NCI-H82 treated with DMSO at 0.1 percent for 48 hours (cell line): Measurements from ENCODE around the gene MIPEP.

Experiments
- DNase-seq: peaks from one replicate; lab custom pipeline; 2025; ENCODE audit not compliant: unreplicated experiment; lab: John Stamatoyannopoulos, UW

The MIPEP gene

DNA sequence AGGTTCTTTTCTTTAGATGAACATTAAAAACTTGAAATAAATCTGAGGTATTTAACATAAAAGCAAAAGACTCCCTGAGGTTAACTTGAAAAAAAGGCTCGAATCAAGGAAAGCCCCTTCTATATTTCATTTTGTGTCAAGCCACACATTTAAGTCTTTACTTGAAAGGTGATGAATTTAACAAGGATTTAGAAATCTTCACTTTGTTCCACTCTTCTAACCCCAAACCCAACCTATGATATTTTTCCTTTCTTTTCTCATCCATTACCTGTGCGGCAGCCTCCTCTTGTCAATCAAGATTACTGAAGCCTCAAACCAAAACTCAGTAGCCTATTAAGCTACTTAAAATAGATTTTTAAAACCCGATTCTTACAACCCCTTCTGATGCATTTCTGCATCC is 33.8 kb downstream of the MIPEP start:
- DNase-seq: peak; percentile 45

DNA sequence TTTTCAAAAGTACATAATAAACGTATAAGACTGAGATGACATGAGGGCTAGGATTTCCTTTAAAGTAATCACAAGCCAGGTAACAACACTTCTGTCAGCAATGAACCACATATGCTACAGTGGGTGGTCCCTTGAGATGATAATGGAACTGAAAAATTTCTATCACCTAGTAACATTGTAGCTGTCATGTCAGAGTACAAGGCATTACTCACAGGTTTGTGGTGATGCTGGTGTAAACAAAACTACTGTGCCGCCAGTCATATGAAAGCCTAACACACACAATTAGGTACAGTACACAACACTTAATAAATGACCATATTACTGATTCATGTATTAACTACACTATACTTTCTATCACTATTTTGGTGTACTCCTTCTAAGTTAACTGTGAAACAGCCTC is 36.8 kb downstream of the MIPEP start:
- no peak for DNase-seq

DNA sequence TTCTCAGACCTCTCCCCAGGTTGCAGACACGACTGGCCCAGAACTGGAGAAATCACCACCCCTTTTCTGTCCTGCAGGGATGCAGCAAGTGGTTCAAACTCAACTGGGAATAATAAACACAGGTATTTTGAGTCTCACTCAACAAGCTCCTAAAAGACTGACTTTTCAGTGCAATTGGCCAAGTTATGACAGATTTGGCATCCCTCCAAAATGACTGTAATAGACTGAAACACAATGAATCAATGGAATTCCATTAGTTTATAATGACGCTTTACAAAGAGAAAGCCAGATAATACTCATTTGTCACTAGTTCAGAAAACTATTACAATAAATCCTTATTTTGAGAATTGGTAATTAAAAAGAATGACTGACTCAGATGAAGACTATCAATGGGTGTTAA is 38.1 kb downstream of the MIPEP start:
- DNase-seq: no peak

DNA sequence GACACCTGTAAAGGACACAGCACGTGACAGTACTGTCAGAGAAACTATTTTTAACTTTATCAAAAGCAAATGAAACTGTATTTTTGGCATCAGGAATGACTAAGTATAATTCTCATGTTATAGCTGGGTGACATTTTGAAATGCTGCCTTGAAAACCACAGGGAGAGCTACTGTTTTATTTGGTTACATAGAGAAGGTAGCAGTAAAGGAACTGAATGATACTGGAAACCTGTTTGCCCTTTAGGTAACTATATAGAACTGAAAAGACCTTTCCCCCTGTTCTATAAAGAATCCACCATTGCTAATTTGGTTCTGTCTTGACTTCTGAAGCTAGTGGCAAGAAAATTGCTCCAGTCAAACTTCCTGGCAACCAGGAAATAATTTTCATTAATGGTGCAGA is 39.1 kb downstream of the MIPEP start:
- no peak for DNase-seq

DNA sequence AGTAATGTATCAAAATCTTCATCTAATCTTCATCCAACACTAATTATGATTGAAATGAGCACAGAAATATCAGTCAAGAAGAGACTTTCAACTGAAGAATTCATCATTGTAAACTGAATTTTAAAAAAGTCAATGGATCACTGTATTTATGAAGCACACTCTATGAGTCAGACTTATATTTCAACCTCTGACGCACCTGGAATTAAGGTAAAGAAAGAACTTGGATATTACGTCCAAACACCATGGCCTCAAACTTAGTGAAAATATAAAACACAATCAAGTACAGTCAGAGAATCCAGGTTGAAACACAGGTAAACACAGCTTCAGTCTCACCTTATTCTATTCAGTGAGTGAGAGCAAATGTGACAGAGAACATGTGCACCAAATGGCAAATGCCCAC is 39.5 kb downstream of the MIPEP start:
- DNase-seq: no peak

DNA sequence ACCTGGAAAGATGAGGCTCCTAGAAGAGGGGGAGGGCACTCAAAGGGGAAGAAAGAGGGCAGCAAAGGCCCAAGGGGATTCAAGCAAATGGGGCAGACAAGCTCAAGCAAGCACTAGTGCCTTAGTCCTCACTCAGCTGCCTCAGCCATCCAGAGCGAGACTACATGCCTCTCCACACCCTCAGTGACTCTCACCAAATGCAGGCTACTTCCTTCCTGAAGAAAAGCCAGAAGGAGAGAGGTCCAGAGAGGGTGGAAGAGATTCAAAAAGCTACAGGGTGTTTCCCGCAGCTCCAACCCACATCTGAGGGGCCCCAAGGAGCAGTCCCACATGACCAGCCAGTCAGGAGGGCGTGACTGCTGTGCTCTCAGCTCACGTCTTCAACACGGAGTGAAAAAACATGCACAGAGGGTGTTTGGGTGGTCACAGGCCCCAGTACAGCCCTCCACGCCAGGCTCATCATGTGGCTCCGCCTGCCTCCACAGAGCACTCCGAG is 40.5 kb downstream of the MIPEP start:
- no peak for DNase-seq

DNA sequence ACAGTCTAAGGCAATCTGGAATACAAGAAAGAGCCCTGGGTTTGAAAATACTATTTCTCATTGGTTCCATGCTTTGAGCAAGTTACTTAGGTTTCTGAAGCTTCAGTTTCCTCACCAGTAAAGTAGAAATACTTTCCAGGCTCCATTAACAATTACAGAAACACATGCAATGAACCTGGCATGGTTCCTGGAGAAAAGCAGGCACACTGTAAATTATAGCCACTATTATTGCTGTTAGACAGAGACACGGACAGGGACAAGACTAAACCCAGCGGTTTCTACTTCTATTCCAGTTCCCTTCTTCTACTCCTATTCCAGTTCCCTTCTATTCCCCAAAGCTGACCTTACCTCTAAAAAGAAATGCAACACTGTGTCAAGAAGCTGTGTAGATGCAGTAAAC is 41.2 kb downstream of the MIPEP start:
- no peak for DNase-seq

DNA sequence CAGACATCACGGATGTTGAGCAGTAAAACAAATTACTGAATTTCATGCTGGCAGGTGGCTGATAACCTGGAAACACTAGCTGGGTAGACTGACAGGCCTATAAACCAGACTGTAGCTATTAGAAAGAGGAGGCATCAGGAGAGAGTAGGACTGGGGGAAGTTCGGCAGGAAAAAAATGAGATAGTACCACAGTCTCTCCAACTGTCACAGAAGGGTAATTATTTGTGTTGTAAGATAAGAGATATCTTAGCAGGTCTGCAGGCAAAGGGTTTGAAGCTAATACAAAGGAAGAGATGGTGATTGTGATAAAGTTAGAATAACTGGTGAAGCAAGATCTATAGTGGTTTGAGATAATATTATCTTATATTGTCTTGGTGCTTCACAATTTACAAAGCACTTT is 41.7 kb downstream of the MIPEP start:
- no peak for DNase-seq

DNA sequence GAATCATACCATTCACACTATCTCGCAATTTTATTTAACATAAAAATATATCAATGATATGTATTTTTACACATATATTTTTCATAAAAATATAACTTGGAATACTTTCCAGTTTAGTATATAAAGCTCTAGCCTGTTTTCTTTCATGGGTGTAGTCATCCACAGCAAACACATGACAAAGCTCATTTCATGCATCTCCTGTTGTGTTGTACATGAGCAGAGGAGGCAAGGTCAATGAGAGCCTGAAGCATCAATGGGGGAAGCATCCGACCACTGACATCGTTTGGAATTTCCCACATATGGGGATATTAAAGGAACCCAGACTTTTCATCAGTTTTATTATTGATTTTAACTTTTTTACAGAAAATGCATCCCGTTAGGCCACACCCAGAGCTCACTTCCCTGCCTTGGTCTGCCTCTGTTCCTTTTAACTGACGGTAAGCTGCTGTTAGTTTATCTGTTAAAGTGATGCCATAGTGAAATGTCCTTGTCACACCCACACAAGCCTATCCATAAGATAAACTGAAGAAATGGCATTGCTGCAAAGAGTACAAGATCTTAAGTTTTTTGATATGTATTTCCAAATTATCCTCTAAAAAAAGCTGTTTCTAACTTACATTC is 44.0 kb downstream of the MIPEP start:
- DNase-seq: no peak

DNA sequence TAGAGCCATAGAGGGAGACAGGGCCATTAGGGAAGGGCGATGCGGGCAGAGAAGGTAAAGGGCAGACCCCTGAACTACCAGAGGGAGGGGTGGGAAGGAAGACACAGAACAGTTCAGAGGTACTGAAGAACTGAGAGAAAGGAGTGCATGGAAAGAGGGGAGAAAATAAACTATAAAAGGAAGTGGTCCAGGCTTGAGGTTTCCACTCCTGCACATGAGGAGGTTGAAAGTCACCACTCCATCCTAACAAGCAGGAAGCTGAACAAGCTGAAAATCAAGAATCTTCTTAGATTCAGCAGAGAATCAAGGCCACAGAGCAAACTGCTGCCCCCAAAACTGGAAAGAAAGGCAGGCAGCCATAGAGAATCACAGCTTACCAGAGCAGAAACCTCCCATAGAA is 45.1 kb downstream of the MIPEP start:
- no peak for DNase-seq

DNA sequence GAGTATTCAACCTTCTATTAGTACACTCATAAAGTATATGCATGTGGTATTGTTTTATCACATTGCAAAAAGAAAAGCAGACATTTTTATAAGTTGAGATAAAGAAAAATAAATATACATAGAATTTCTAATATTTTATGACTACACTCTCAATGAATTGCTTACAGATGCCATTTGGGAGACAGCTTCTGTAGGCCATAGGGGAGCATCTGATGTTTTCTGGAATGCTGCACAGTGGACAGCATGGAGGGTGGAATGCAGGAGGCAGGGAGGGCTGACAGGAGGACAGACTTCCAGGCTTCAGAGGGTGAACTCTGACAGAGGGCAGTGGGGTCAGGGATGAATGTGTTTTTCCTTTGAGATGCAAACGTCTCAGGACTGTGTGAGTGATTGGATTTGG is 45.8 kb downstream of the MIPEP start:
- DNase-seq: no peak

DNA sequence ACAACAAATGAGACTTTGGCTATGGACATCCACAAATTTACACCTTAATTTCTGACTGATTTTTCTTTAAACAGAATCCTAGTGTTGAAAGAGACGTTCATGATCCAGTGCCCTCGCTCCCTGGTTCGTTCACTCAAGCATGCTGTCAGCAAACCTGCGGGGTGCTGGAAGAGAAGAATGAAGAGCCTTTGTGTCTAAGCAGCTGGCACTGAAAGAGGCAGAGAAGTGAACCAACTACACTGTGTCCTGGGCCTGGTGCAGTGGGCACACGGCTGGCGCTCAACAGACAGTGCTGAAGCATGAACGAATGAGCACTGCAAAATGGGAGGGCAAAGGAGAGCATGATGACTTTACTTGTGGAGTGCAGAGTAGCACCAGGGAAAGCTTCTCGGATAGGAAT is 46.8 kb downstream of the MIPEP start:
- no peak for DNase-seq

DNA sequence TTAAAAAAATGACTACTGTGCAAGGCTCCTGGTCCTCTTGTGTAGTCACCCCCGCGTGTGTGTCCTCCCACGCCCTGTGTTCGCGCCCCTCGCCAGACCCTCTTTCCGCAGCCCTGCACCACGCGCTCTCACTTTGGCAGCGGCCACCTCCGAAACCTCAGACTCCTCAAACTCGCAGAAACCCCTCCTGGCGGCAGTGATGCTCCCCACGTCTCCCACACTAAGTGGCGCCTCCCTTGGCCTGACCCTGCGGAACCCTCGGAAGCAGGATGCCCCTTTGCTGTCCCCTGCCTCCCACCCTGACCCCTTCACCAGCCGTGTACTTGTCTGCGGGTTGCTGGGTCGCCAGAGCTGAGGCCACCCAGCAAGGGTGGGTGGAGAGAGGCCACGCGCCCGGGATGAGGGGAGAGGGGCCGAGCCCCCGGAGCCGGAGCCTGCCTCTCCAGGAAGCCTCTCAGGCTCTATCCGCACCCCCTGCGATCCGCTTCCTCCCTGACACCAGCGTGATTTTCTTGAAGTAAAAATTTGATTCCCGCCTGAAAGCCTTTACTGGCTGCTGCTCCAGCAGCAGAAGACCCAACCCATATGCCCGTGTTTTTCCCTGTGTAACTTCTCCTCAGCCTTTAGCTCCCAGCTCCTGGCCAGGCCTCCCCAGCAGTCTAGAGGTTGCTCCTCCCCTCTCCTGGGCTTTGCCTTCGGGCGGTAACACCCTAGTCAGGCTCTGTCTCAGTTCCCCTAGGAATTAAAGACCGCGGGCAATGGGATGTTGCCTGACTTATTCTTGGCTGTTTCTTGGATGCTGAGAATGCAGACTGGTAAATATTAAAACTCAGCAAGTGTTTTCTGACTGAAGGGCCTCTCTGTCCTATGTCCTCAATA is 55.2 kb downstream of the MIPEP start:
- no peak for DNase-seq

DNA sequence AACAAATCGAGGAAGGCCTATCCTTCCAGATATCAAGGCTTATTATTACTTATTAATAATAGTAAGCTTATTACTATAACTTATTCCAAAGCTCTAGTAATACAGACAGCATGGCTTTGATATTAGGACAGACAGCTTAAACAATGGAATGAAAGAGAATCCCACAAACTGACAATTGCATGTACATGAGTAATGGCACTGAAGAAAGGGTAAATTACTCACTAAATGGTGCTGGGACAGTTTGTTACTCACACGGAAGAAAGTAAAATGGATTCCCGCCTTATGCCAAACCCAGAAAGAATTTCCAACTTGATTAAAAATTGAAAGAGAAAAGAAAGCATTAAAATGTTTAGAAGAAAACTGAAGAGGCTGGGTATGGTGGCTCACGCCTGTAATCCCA is 60.3 kb downstream of the MIPEP start:
- DNase-seq: no peak

DNA sequence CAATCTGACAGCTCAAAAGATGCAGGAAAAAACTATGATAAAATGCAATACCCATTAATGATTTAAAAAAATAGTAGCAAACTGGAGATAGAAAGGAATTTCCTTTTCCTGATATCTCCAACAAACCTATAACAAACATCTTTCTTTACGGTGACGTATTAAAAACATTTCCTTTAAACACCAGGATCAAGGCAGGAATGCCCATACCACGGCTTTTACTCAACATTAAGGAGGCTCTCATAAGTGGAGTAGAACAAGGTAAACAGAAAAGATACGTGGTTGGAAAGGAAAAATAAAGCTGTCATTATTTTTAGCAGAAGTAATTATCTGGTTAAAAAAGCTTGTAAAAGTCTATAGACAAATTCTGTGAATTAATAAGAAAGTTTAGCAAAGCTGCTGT is 61.1 kb downstream of the MIPEP start:
- no peak for DNase-seq

DNA sequence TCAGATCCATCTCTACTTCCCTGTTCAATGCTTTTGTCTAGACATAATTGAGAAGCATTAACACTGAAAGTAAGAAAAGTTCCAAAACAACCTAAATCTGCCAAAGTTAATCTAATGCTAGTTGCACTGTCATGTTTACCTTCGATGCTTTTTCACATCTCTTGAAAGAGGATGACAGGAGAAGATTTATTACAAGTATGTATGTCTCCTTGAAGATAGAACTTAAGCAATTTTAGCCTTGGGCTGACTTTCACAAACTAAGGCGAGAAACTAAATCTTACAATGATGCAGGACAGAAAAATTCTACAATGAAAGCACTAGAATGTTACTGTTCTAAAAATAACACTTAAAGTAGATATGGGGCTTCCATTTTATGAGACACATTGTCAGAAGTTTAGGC is 64.0 kb downstream of the MIPEP start:
- DNase-seq: no peak

DNA sequence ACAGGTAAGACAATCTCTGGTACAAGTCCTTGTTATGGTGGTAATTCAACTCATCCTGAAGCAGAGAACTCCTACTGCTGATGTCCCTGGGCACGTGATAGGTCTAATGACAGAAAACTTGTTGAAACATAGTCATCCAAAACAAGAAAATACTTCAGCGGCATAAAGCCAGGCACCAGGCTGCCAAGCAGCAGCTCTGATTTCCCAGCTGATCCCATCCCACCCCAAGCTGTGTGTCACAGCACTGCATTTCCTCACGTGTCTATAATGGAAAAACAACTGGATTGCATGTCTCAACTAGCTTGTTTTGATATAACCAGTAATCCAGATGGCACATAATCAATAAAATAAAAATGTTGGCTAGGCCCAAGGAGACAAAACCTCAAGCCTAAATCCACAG is 64.8 kb downstream of the MIPEP start:
- no peak for DNase-seq

DNA sequence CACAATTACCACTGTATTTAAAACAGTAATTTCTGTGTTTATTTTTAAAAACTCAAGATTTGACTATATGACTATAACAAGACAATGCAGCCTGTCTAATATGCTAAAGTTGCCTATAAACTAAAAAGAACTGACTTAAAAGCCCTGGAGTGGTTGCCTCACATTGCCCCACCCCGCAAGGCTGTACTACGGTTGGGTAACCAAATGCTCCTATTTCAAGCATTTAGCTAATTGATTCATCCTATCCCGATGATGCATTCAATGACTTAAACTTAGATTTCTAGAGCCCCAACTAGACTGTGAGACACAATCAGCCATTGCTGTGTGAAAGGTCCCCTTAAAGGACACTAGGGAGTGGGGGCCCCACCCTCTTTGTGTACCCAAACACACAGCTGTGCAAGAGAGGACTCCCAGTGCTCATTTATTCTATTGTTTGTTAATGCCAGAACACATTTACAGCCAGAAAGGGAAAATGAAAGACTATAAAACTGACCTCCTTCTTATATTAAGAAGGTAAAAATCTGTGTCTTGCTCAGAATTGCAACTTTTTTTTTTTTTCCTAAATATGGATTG is 66.9 kb downstream of the MIPEP start:
- no peak for DNase-seq

DNA sequence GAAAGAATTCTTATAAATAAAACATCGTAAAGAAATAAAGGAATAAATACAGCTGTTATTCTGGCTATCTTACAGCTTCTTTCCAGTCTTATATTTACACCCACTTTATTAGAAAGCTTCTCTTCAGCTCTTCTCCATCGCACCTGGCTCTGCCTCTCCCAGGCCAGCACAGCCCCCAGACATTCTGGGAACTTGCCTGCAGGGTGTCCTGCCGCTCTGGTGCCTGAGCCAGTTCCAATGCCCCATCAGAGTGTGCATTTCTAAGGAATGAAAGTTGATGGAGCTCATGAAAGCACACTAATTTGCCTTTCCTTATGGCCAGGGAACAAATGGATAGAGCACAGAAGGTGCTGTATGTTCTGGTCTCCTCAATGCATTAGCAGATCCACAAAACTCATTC is 68.7 kb downstream of the MIPEP start:
- no peak for DNase-seq

DNA sequence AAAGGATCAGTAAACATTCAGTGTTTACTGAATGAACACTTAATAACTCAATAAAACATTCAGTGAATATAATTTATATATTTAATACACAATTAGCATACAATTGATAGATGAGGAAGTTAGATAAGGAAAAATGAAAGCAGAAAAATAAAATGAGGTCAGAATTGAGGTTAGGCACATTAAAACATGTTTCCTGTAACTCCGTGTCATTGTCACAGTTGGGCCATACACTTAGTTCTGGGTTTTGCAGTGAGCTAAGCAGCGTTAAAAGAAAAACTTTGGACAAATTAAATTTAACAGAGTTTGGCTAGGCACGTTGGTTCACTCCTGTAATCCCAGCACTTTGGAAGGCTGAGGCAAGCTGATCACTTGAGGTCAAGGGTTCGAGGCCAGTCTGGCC is 71.4 kb downstream of the MIPEP start:
- no peak for DNase-seq

DNA sequence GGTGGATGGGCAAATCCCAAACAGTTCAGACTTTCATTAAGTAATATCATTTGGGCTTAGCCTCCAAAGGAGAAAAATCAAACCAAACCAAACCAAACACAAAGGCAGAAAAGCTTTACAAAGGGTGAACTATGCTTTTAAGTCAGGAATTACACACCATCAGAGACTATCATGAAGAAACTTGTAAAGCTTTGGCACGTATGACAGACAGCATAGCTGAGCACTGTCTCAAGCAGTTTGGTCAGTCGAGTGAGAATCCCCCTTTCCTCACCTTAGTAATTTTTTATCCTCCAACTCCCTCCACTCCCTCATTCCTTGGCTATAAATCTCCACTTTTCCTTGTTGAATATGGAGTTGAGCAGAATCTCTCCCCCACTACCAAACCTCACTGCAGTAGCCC is 72.1 kb downstream of the MIPEP start:
- no peak for DNase-seq

DNA sequence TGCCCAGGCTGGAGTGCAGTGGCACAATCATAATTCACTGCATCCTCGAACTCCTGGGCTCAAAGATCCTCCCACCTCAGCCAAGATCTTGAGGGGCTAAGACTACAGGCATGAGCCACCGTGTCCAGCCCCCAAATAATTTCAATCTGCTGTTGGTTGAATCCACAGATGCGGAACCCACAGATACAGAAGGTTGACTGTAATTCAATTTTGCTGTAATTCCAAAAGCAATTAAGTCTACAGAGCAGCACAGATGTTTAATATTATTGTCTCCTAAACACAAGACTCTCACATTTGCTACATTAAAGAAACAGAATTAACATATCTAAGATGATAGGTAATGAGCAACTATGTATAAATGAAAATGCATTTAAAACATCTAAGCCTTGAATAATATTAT is 75.6 kb downstream of the MIPEP start:
- DNase-seq: no peak
